ENCODE results near the gene OR5AU1. TPM values are rescaled to one million over a fixed set of nuclear protein-coding genes. Genes with fewer than 3 reads are reported as not detected.

OR5AU1 gene
- total RNA-seq, 1 experiment from 2014 or later, result not detected

DNA sequence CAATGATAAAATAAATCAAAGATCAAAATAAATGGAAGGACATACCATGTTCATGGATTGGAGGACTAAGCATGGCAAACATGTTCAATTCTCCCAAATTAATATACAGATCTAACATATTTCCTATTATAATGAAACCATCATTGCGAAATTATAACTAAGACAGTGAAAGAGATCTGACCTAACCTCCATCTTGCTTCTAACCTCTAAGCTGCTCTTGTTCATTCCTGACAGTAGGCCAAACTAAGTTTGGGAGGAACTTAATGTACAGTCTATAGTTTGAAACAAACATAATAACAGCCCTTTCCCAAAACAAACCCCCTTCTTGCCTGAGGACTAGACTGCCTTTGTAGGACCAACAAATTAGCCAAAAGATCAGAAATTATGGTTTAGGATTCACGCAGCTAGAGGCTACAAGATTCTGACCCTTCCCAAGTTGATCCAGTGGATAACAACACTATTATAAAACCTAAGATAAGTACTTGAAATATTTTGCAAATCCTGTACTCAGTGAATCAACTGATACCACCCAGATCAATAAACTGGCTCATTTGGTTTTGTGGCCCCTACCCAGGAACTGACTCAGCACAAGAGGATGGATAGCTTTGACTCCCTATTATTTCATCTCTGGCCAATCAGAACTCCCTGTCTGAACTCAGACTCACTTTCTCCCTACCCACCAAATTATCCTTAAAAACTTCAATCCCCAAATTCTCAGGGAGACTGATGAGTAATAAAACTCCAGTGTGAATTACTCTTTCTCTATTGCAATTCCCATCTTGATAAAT is 41.7 kb upstream of the OR5AU1 start:
- Histone ChIP-seq H3K36me3 (ENCODE audit: low read depth, low read length) (no peaks in the 10 kb centered on the region), H3K9me3 (ENCODE audit: low read length) (peaks cover 11% of the 10 kb centered on the region; the same call in 1 of the 2 replicates), H3K27me3 (ENCODE audit: low read length) (no peaks in the 10 kb centered on the region), H3K4me1 (ENCODE audit: insufficient read depth, low read length) (no peaks in the 10 kb centered on the region), H3K9me2 (replicated peaks; ENCODE audit: low read length) (no peaks in the 10 kb centered on the region), H3F3A (ENCODE audit: low read length, unreplicated experiment) (peaks cover 6% of the 10 kb centered on the region), H3K79me2 (ENCODE audit: low read length) (no peaks in the 10 kb centered on the region), H3K9ac (ENCODE audit: low read length) (no peak overlapping the region), H3K4me2 (ENCODE audit: low read length) (no peak overlapping the region), H3K4me3 (ENCODE audit: low read length) (no peak overlapping the region), H2AFZ (ENCODE audit: low read length) (no peak overlapping the region), H3K27ac (ENCODE audit: low read length) (no peak overlapping the region), H4K20me1 (ENCODE audit: low read length) (no peaks in the 10 kb centered on the region)
- POLR2A ChIA-PET (ENCODE audit: unreplicated experiment), result no interaction called here
- DNase-seq (no peak), ATAC-seq (no peak)
- intact Hi-C loops (cut with micrococcal nuclease), result no loop called here
- BruUV-seq (replicated peaks), result TSS peak; percentile 1
- CTCF ChIA-PET, result no interaction called here
- TF ChIP-seq CTCF (conservative IDR thresholded peaks at IDR 0.05; ENCODE audit: low read depth, low read length) (no peak), EZH2phosphoT487 (IDR thresholded peaks at IDR 0.05; ENCODE audit: borderline replicate concordance, low read length) (no peak), EZH2 (IDR thresholded peaks at IDR 0.05; ENCODE audit: low read length, unreplicated experiment) (no peak)

- Histone ChIP-seq H3K36me3 (ENCODE audit: low read depth, low read length) (no peaks in the 10 kb centered on the region), H3F3A (ENCODE audit: low read length, unreplicated experiment) (no peaks in the 10 kb centered on the region), H3K4me2 (ENCODE audit: low read length) (no peak overlapping the region), H3K9me2 (replicated peaks; ENCODE audit: low read length) (no peaks in the 10 kb centered on the region), H4K20me1 (ENCODE audit: low read length) (no peaks in the 10 kb centered on the region), H3K4me3 (ENCODE audit: low read length) (no peak overlapping the region), H3K9ac (ENCODE audit: low read length) (no peak overlapping the region), H3K27ac (ENCODE audit: low read length) (no peak overlapping the region), H3K4me1 (ENCODE audit: insufficient read depth, low read length) (no peaks in the 10 kb centered on the region), H3K9me3 (ENCODE audit: low read length) (peaks cover 11% of the 10 kb centered on the region; the same call in 1 of the 2 replicates), H2AFZ (ENCODE audit: low read length) (no peak overlapping the region), H3K27me3 (ENCODE audit: low read length) (no peaks in the 10 kb centered on the region), H3K79me2 (ENCODE audit: low read length) (no peaks in the 10 kb centered on the region)
- POLR2A ChIA-PET (ENCODE audit: unreplicated experiment), result no interaction called here
- no peak for TF ChIP-seq EZH2 (IDR thresholded peaks at IDR 0.05; ENCODE audit: low read length, unreplicated experiment)
- no peak for TF ChIP-seq CTCF (conservative IDR thresholded peaks at IDR 0.05; ENCODE audit: low read depth, low read length)
- no peak for TF ChIP-seq EZH2phosphoT487 (IDR thresholded peaks at IDR 0.05; ENCODE audit: borderline replicate concordance, low read length)
- ATAC-seq, result no peak
- DNase-seq, result no peak
- CTCF ChIA-PET, result no interaction called here
- BruUV-seq (replicated peaks), result no TSS peak
- intact Hi-C loops (cut with micrococcal nuclease), result no loop called here
Measured at GRCh38 chr14:21194597-21194996, 38.7 kb upstream of the OR5AU1 start.

- CTCF ChIA-PET, result no interaction called here
- no peak overlapping the region for H3K4me3 ChIP-seq (ENCODE audit: low read length)
- ATAC-seq (no peak), DNase-seq (no peak)
- H3K4me1 ChIP-seq (ENCODE audit: insufficient read depth, low read length), result no peaks in the 10 kb centered on the region
- intact Hi-C loops (cut with micrococcal nuclease), result no loop called here
- peaks cover 11% of the 10 kb centered on the region; the same call in 1 of the 2 replicates for H3K9me3 ChIP-seq (ENCODE audit: low read length)
- H3K79me2 ChIP-seq (ENCODE audit: low read length), result no peaks in the 10 kb centered on the region
- H3K9me2 ChIP-seq (replicated peaks; ENCODE audit: low read length), result no peaks in the 10 kb centered on the region
- no peaks in the 10 kb centered on the region for H4K20me1 ChIP-seq (ENCODE audit: low read length)
- POLR2A ChIA-PET (ENCODE audit: unreplicated experiment), result no interaction called here
- no TSS peak for BruUV-seq (replicated peaks)
- no peak overlapping the region for H2AFZ ChIP-seq (ENCODE audit: low read length)
- H3K4me2 ChIP-seq (ENCODE audit: low read length), result no peak overlapping the region
- TF ChIP-seq CTCF (conservative IDR thresholded peaks at IDR 0.05; ENCODE audit: low read depth, low read length) (no peak), EZH2 (IDR thresholded peaks at IDR 0.05; ENCODE audit: low read length, unreplicated experiment) (no peak), EZH2phosphoT487 (IDR thresholded peaks at IDR 0.05; ENCODE audit: borderline replicate concordance, low read length) (no peak)
- no peaks in the 10 kb centered on the region for H3K36me3 ChIP-seq (ENCODE audit: low read depth, low read length)
- H3K27ac ChIP-seq (ENCODE audit: low read length), result no peak overlapping the region
- no peak overlapping the region for H3K9ac ChIP-seq (ENCODE audit: low read length)
- H3K27me3 ChIP-seq (ENCODE audit: low read length), result no peaks in the 10 kb centered on the region
- H3F3A ChIP-seq (ENCODE audit: low read length, unreplicated experiment), result no peaks in the 10 kb centered on the region
Measured at GRCh38 chr14:21192875-21193535, 37.1 kb upstream of the OR5AU1 start.

All from PC-3 (cell line).